Activated T-cell treated with anti-CD3 and anti-CD28 coated beads, Interleukin-2, amount 50 U/mL, for 1 hour (primary cell): ENCODE results near the gene AKAP7.

Experiments
- DNase-seq: peaks from one replicate; pipeline ENCODE4 v3.0.0-alpha.2; 2020

The AKAP7 gene

DNA sequence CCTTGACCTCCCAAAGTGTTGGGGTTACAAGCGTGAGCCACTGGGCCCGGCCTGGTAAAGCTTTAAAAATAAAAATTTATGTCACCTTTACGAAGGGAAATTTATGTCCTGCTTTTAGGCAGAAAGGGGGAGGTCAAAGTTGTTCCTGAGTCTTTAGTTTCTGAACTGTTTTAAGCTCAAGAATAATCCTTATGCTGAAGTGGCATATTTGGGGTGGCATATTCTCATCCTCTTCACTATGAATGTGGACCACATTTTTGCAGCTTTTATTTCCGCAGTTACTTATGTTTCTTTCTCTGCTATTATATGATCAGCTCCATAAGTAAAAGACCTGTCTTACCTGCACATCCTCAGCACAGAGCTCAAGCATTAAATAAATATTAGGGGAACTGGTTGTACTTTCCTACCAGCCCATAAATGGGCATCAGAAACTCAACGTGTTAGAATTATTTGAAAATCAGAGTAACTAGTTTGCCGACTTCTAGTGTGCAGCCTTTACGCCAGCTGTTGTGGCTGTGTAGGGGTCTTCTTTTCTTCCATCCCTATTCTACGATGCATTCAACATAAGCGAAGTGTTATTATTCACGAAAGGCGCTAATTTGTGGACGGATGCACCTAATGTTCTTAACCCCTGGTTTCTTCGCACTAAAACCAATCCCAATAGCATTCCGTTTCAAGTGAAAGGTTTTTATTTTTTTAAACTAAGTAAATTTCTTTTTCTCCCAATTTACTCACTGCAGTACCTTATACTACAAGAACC lies 867 bp upstream of the AKAP7 start:
- no peak for DNase-seq

- no peak for DNase-seq
Measured at GRCh38 chr6:131134980-131135243, 355 bp upstream of the AKAP7 start.

- DNase-seq = no peak
Measured at GRCh38 chr6:131136021-131136786, 937 bp downstream of the AKAP7 start.

GRCh38 chr6:131139599-131139998 lies 4.3 kb downstream of the AKAP7 start:
- no peak for DNase-seq

GRCh38 chr6:131143319-131143718 lies 8.1 kb downstream of the AKAP7 start:
- no peak for DNase-seq

- no peak for DNase-seq
Measured at GRCh38 chr6:131146865-131147264, 11.6 kb downstream of the AKAP7 start.

DNA sequence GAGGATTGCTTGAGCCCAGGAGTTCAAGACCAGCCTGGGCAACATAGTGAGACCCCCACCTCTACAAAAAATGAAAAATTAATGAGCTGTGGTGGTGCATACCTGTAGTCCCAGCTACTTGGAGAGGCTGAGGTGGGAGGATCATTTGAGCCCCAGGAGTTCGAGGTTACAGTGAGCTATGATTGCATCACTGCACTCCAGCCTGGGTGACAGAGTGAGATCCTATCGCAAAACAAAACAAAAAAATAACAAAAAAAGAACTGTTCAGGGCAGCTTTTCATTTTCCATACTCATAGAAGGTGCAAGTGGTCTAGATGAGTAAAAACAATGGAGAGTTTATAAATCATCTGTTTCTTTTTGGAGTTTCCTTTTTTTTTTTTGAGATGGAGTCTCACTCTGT lies 21.1 kb downstream of the AKAP7 start:
- no peak for DNase-seq

- DNase-seq = no peak
Measured at GRCh38 chr6:131159578-131159977, 24.3 kb downstream of the AKAP7 start.

- no peak for DNase-seq
Measured at GRCh38 chr6:131160254-131160758, 25.0 kb downstream of the AKAP7 start.

GRCh38 chr6:131161987-131162386 lies 26.7 kb downstream of the AKAP7 start:
- DNase-seq = no peak

DNA sequence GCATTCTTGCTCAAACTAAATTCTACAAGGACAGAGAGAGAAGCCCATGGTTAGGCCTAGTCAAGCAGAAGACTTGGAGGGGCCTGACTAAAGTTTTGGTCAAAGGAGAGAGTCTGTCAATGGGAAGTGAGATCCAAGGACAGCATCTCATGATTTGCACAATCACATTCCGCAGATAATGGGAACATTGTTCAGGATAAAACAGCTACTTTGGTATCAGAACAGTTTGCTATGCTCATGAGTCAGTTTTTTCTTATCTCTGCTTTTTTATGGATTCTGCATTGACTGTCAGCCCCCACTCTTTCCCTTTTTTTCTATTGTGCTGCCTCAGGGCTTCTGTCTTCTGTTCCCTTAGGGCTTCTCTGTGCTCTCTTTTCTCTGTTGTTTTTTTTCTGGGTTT lies 28.6 kb downstream of the AKAP7 start:
- no peak for DNase-seq

GRCh38 chr6:131164506-131164905 lies 29.2 kb downstream of the AKAP7 start:
- DNase-seq = no peak

- no peak for DNase-seq
Measured at GRCh38 chr6:131167773-131168172, 32.5 kb downstream of the AKAP7 start.

GRCh38 chr6:131169613-131170012 lies 34.3 kb downstream of the AKAP7 start:
- no peak for DNase-seq

DNA sequence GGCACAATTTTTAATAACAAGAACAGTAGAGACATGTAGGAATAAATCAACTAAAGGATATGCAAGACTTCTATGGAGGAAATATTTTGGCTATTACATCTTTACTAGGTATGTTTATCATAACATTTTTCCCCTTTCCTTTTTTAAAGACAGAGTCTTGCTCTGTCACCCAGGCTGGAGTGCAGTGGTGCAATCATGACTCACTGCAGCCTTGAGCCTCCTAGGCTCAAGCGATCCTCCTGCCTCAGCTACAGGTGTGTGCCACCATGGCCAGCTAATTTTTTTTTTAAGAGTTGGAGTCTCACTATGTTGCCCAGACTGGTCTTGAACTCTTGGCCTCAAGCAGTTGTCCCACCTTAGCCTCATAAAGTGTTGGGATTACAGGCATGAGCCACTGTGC lies 37.0 kb downstream of the AKAP7 start:
- DNase-seq = no peak

DNA sequence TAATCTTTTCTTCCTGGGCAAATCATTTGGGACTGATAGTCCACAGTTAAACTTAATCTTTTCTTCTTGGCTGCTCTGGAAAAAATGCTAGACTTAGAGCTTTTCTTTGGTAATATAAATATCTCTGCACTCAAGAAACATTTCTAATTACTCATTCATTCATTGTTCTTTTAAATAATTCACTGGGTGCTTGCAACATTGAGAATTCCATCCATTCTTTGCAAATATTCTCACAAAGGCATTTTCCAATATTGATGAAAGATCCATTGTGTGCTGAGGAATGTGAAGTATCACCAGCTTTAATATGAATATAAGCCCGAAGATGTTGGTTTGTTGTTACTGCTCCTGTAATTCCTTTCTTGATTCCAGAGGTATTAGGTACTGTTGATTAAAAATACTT lies 38.4 kb downstream of the AKAP7 start:
- DNase-seq = no peak

DNA sequence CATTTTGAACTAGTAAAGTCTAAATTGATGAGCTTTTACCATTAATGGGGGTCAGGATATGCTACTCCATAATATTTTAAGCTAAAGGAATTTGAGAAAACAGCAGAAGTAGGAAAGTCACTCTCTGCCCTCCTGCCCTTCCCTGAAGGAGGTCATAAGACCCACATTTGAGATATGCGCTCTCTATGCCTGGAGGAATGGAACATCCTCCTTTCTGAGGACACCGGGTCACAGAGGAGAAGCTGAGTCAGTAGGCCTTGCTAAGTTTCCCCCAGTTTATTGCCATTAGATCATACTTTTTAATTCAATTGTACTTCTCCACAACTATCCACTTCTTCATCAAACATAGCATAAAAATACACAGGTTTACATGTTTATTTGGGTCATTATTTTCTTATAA lies 40.3 kb downstream of the AKAP7 start:
- no peak for DNase-seq

GRCh38 chr6:131177996-131178395 lies 42.7 kb downstream of the AKAP7 start:
- no peak for DNase-seq

DNA sequence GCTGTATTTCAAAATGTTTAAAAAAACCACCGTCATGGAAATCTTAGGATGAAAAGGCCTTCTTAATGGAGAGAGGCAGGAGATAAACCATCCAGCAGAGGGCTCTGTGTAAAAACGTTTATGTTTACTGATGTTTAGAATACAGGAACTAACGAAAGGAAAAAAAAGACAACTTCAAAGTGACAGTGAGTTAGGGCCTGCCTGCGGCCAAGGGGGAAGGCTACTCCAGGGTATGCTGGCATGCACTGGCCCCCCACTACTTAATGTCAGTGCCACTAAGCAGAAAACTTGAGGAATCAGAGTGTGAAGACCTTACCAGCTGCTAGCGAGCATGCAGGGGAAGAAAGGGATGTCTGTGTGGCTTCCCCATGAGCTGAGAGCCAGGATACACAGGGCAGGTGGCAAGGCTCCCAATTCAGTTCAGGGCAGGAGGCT lies 47.7 kb downstream of the AKAP7 start:
- peak; percentile 46 for DNase-seq

DNA sequence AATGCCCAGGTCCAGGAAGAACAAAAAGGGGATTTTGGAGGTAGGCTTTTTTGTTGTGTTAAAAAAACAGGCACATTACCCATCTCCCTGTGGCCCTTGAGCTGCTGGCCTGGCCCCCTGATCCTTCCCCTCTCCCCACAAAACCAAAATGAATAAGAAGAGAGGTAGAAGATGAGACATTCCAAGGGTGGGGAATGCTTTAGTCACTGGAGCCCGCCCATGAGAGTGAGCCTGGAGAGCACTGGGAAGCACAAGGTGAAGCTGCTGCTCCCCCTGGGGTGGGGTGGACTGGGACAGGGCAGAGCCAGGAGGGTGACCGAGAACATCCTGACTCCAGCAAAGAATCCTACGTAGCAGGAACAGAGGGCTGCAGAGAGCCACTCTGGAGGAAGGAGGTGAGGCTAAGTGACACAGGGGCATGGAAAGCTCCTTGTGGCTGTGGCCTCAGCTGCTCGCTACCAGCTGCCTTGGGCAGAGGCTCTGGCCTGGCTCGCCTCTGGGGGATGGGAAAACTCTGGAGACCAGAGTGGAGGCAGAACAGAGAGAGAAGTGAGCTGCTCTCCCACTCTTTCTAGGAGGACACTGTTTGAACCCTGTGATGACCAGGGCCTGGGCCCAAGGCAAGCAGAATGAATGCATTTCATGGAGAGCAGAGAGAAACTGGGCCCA lies 48.3 kb downstream of the AKAP7 start:
- DNase-seq = no peak

DNA sequence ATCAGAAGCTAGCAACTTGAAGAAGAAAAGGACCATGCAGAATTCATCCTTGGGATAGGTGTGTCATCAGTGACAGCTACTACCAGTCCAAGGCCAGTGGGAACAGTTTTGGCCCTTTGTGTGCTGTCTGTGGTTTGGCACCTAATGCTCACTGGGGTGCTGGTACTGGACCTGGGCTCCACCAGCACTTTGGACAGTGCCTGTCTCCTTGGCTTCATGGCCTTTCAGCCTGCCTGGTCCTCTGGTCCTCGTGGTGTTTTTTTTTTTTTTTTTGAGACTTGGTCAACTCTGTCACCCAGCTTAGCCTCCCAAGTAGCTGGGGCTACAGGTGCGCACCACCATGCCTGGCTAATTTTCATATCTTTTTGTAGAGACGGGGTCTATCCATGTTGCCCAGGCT lies 56.3 kb downstream of the AKAP7 start:
- DNase-seq = no peak

- peak; percentile 28 for DNase-seq
Measured at GRCh38 chr6:131197716-131198115, 62.4 kb downstream of the AKAP7 start.

DNA sequence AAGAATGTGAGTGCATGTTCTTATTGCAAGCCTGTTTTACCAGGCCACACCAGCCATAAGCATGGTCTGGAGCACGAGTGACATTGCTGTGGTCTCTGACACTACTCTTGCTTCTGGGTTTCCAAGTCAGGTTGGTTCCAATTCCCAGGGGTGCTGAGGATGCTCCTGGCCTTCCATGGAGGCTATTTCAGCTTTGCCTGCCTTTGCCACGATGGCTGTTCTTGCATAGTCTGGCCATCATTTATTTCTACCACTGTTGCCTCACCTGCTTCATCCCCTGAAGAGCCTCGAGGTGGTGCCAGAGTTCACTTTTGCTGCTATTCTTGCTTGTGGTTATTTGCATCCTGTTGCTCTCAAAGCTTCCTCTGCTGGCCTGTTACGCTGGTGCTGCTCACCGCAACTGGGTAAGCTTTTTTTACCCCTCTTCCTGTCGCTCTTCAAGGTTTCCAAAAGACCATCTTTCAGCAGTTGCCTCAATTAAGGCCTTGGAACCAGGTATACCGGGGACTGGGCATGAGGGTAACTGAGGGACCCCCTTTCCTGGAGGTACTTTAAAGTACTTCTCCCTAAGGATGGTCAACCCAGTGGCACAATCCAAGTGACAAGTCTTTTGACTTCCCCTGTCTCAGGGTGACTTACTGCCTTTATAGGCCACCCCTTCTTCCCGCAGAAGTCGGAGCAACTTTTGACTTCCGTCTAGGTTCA lies 64.5 kb downstream of the AKAP7 start:
- peak; percentile 69 for DNase-seq
